Measurements from ENCODE around the gene MKRN1. TPM values are rescaled to one million over a fixed set of nuclear protein-coding genes. Genes with fewer than 3 reads are reported as not detected.
"Not testable (repeated sequence)": the region's sequence is repeated elsewhere in the genome, so short reads cannot be mapped to it uniquely, and the experiment has no call there.

The MKRN1 gene
- total RNA-seq, 4 donors from 2014 or later: 143 to 288 (median 187) TPM

- Histone ChIP-seq H3K27ac (peak overlapping the region; percentile 6 to 59 (median 42)), H3K27me3 (no peaks in the 10 kb centered on the region), H3K36me3 (no peaks in the 10 kb centered on the region), H3K4me3 (no peak overlapping the region), H3K4me1 (peaks cover 0 to 27% (median 11%) of the 10 kb centered on the region in 4 donors), H3K9me3 (no peaks in the 10 kb centered on the region)
- in situ Hi-C loops (cut with MboI; ENCODE audit: low pct_ligation_motif_present in 1 of 4, low pct_unique_long_range_greater_than_20kb in 1 of 4, low sequenced_read_pairs in 3 of 4) (loop anchor here in 2 of 4 donors (25.0 kb wide), 1 partner anchor 510 kb away; the partner anchor contains the start of gene MRPS33 (in 2 of the 2)), intact Hi-C loops (cut with DNase I; ENCODE audit: low total_unique reads) (no loop called here)
- DNase-seq: peak; percentile 59
- 68% methylated on average over 5 of the region's 5 CpGs; no CpG with 5 or more reads in 1 of the 2 donors for WGBS, 2 donors (ENCODE audit: low coverage in 1 of 2)
- TF ChIP-seq EP300 (IDR thresholded peaks at IDR 0.05; ENCODE audit: low read depth): no peak
- TF ChIP-seq POLR2A (IDR thresholded peaks at IDR 0.05): no peak
- peak in 1 of 3 donors; percentile 42 for TF ChIP-seq POLR2AphosphoS5 (IDR thresholded peaks at IDR 0.05)
- peak in 4 of 5 experiments; percentile 12 to 44 (median 21) for TF ChIP-seq CTCF (IDR thresholded peaks at IDR 0.05)
Measured at GRCh38 chr7:140501966-140502365, 22.7 kb upstream of the MKRN1 start.

DNA sequence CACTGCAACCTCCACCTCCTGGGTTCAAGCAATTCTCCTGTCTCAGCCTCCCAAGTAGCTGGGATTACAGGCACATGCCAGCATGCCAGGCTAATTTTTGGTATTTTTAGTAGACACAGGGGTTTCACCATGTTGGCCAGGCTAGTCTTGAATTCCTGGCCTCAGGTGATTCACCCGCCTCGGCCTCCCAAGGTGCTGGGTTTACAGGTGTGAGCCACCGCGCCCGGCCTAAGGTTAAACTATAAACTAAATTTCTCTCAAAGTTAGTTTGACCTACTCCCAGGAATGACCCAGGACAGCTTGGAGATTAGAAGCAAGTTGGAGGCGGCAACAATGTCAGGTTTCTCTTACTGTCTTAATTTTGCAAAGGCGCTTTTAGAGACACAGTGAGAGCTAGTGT, 18.5 kb upstream of the MKRN1 start:
- 75 to 88% methylated on average over 2 to 7 of the region's 7 CpGs for WGBS, 2 donors (ENCODE audit: low coverage in 1 of 2)
- in situ Hi-C loops (cut with MboI; ENCODE audit: low pct_ligation_motif_present in 1 of 4, low pct_unique_long_range_greater_than_20kb in 1 of 4, low sequenced_read_pairs in 3 of 4); intact Hi-C loops (cut with DNase I; ENCODE audit: low total_unique reads); H3K27me3 ChIP-seq; H3K4me3 ChIP-seq; H3K9me3 ChIP-seq; H3K36me3 ChIP-seq: not testable (repeated sequence)
- H3K27ac ChIP-seq: peak overlapping the region; percentile 28 to 55 (median 45)
- DNase-seq: peak; percentile 53
- peaks cover 0 to 28% (median 4%) of the 10 kb centered on the region in 4 donors for H3K4me1 ChIP-seq

DNA sequence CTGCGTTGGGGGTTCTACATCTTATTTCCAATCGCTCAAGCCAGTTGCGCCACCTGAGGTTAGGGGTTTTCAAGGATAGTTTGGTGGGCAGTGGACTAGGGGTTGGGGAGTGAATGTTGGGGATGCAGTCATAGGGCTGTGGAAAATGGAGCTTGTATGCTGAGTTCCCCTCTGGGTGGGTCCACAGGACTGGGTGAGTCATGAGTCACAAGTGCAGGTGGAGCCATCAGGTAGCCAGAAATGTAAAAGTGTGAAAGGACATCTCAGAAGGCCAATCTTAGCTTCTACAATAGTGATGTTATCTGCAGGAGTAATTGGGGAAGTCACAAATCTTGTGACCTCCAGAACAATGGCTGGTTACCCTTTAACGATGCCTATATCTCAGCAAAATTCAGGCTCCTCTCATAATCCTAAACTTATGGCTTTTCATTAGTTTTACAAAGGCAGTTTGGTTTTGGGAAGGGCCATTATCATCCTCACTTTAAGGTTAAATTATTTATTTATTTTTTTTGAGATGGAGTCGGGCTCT, 18.0 kb upstream of the MKRN1 start:
- intact Hi-C loops (cut with DNase I; ENCODE audit: low total_unique reads) (no loop called here), in situ Hi-C loops (cut with MboI; ENCODE audit: low pct_ligation_motif_present in 1 of 4, low pct_unique_long_range_greater_than_20kb in 1 of 4, low sequenced_read_pairs in 3 of 4) (no loop called here)
- Histone ChIP-seq H3K4me3 (no peak overlapping the region), H3K9me3 (no peaks in the 10 kb centered on the region), H3K4me1 (peaks cover 0 to 26% (median 4%) of the 10 kb centered on the region in 4 donors), H3K27me3 (no peaks in the 10 kb centered on the region), H3K36me3 (no peaks in the 10 kb centered on the region), H3K27ac (peak overlapping the region in 3 of 4 donors; percentile 28 to 55 (median 53))
- WGBS, 2 donors (ENCODE audit: low coverage in 1 of 2): 68% methylated on average over 5 of the region's 5 CpGs
- DNase-seq: no peak
- TF ChIP-seq EP300 (IDR thresholded peaks at IDR 0.05; ENCODE audit: low read depth): no peak
- TF ChIP-seq CTCF (IDR thresholded peaks at IDR 0.05): no peak
- no peak for TF ChIP-seq POLR2AphosphoS5 (IDR thresholded peaks at IDR 0.05)
- TF ChIP-seq POLR2A (IDR thresholded peaks at IDR 0.05): no peak

- no peaks in the 10 kb centered on the region for H3K36me3 ChIP-seq
- in situ Hi-C loops (cut with MboI; ENCODE audit: low pct_ligation_motif_present in 1 of 4, low pct_unique_long_range_greater_than_20kb in 1 of 4, low sequenced_read_pairs in 3 of 4) (no loop called here), intact Hi-C loops (cut with DNase I; ENCODE audit: low total_unique reads) (no loop called here)
- no peak for DNase-seq
- H3K4me3 ChIP-seq: no peak overlapping the region
- 86 to 89% methylated on average over 5 to 9 of the region's 9 CpGs for WGBS, 2 donors (ENCODE audit: low coverage in 1 of 2)
- no peak overlapping the region for H3K27ac ChIP-seq
- H3K4me1 ChIP-seq: peaks cover 0 to 22% (median 4%) of the 10 kb centered on the region in 4 donors
- no peak for TF ChIP-seq POLR2A (IDR thresholded peaks at IDR 0.05)
- TF ChIP-seq POLR2AphosphoS5 (IDR thresholded peaks at IDR 0.05): no peak
- no peak for TF ChIP-seq EP300 (IDR thresholded peaks at IDR 0.05; ENCODE audit: low read depth)
- TF ChIP-seq CTCF (IDR thresholded peaks at IDR 0.05): no peak
- no peaks in the 10 kb centered on the region for H3K27me3 ChIP-seq
- H3K9me3 ChIP-seq: no peaks in the 10 kb centered on the region
Measured at GRCh38 chr7:140495514-140496097, 16.3 kb upstream of the MKRN1 start.

Measured in transverse colon (tissue), 4 donors.